ENCODE data around the gene PNP. TPM values are rescaled to one million over a fixed set of nuclear protein-coding genes. Genes with fewer than 3 reads are reported as not detected.

The PNP gene
- polyA plus RNA-seq, 4 donors: 55.0 to 95.5 (median 62.3) TPM

Other genes starting within 250 kb of the PNP start
- gene OR11H6, start 245.7 kb upstream of the PNP start, polyA plus RNA-seq (ENCODE audit: insufficient read length in 4 of 4): not detected
- gene OR11H7, start 240.4 kb upstream of the PNP start, polyA plus RNA-seq (ENCODE audit: insufficient read length in 4 of 4): under 1 TPM; 0.32 to 0.69 (median 0.54) TPM
- under 1 TPM in 1 of 4 donors, not detected in 3; 0.14 TPM for gene OR11H4, start 230.1 kb upstream of the PNP start, polyA plus RNA-seq (ENCODE audit: insufficient read length in 4 of 4)
- 10 to 100 TPM; 26.3 to 32.4 (median 28.9) TPM for gene TTC5, start 163.5 kb upstream of the PNP start, polyA plus RNA-seq (ENCODE audit: insufficient read length in 4 of 4)
- gene CCNB1IP1, start 136.1 kb upstream of the PNP start, polyA plus RNA-seq (ENCODE audit: insufficient read length in 4 of 4): 100 to 1,000 TPM; 108 to 134 (median 109) TPM
- 10 to 100 TPM; 41.5 to 71.9 (median 56.7) TPM for gene PARP2, start 125.8 kb upstream of the PNP start, polyA plus RNA-seq (ENCODE audit: insufficient read length in 4 of 4)
- gene TEP1, start 55.9 kb upstream of the PNP start, polyA plus RNA-seq (ENCODE audit: insufficient read length in 4 of 4): 10 to 100 TPM; 13.8 to 21.6 (median 16.7) TPM
- gene KLHL33, start 33.2 kb upstream of the PNP start, polyA plus RNA-seq (ENCODE audit: insufficient read length in 4 of 4): under 1 TPM; 0.40 to 0.46 (median 0.44) TPM
- gene OSGEP, start 14.6 kb upstream of the PNP start, polyA plus RNA-seq (ENCODE audit: insufficient read length in 4 of 4): 10 to 100 TPM; 40.5 to 90.4 (median 63.4) TPM
- 100 to 1,000 TPM; 310 to 338 (median 322) TPM for gene APEX1, start 14.2 kb upstream of the PNP start, polyA plus RNA-seq (ENCODE audit: insufficient read length in 4 of 4)
- 10 to 100 TPM; 32.0 to 42.0 (median 33.1) TPM for gene PIP4P1, start 8.0 kb upstream of the PNP start, polyA plus RNA-seq (ENCODE audit: insufficient read length in 4 of 4)
- under 1 TPM in 2 of 4 donors, not detected in 2; 0.41 to 0.60 TPM for gene RNASE10, start 36.1 kb downstream of the PNP start, polyA plus RNA-seq (ENCODE audit: insufficient read length in 4 of 4)
- not detected for gene RNASE9, start 91.6 kb downstream of the PNP start, polyA plus RNA-seq (ENCODE audit: insufficient read length in 4 of 4)
- not detected for gene RNASE11, start 118.6 kb downstream of the PNP start, polyA plus RNA-seq (ENCODE audit: insufficient read length in 4 of 4)
- gene RNASE12, start 122.0 kb downstream of the PNP start, polyA plus RNA-seq (ENCODE audit: insufficient read length in 4 of 4): not detected
- not detected for gene OR6S1, start 172.3 kb downstream of the PNP start, polyA plus RNA-seq (ENCODE audit: insufficient read length in 4 of 4)
- gene RNASE4, start 215.2 kb downstream of the PNP start, polyA plus RNA-seq (ENCODE audit: insufficient read length in 4 of 4): 1 to 10 TPM; 3.1 to 5.5 (median 4.1) TPM
- 1 to 10 TPM; 2.9 to 5.0 (median 3.7) TPM for gene ANG, start 219.4 kb downstream of the PNP start, polyA plus RNA-seq (ENCODE audit: insufficient read length in 4 of 4)